ENCODE results near the gene USHBP1.

GRCh38 chr19:17211547-17212446 is 52.7 kb downstream of the USHBP1 start:
- TF ChIP-seq CTCF (IDR thresholded peaks at IDR 0.05; ENCODE audit: low read length) (no peak), EZH2 (optimal IDR thresholded peaks at IDR 0.05; ENCODE audit: low read depth, low read length) (no peak), EZH2phosphoT487 (IDR thresholded peaks at IDR 0.05; ENCODE audit: low read length) (no peak)
